Endothelial cell of umbilical vein (primary cell): Measurements from ENCODE around the gene BAD. TPM values are rescaled to one million over a fixed set of nuclear protein-coding genes. Genes with fewer than 3 reads are reported as not detected.

Experiments used
- BruUV-seq: library from RNA; stranded (reverse); fragments of 400-500 nt; replicated peaks from 2 replicates; lab custom pipeline; 2021; lab: Mats Ljungman, UMichigan
- CTCF ChIA-PET: fragments of 300-600, 350-600 bp; sonication (Branson Sonifier 250); formaldehyde crosslinking; loops from one replicate; lab custom pipeline; 2021; ENCODE audit warnings: antibody characterized with exemption, inconsistent platforms; lab: Charles Lee
- POLR2A ChIA-PET: fragments of 300-600, 350-600 bp; sonication (Branson Sonifier 250); formaldehyde crosslinking; loops from one replicate; lab custom pipeline; 2021; ENCODE audit warnings: antibody characterized with exemption, inconsistent platforms; lab: Charles Lee
- DNase-seq: peaks from one replicate; pipeline ENCODE4 v3.0.0-alpha.2; 2011; ENCODE audit warnings: low read depth, low spot score
- FAIRE-seq: peaks from 2 replicates; lab custom pipeline; 2011; peaks lifted over from hg19 to GRCh38; lab: Jason Lieb, UNC
- H2AFZ ChIP-seq: 2 replicates; pipeline ENCODE4 v1.6.0; 2012; ENCODE audit warnings: low read depth, low read length, control low read depth, inconsistent platforms
- H3K27ac ChIP-seq: 2 replicates; pipeline ENCODE4 v1.5.1; 2011; ENCODE audit warnings: low read depth, mild to moderate bottlenecking, control low read depth, low read length, moderate library complexity; ENCODE audit not compliant: insufficient read depth
- H3K27me3 ChIP-seq, 2 experiments: 2 replicates each; pipeline versions ENCODE4 v1.6.0 to v1.6.1; 2011; ENCODE audit warnings: low read length in 2 of 2, mixed read lengths in 1 of 2; ENCODE audit not compliant: control insufficient read depth in 2 of 2, insufficient read depth in 2 of 2
- H3K36me3 ChIP-seq, 2 experiments: 2 replicates in 1 of 2; 3 replicates in 1 of 2; pipeline ENCODE4 v1.5.1; 2011; ENCODE audit warnings: low read length in 2 of 2, mild to moderate bottlenecking in 1 of 2, moderate library complexity in 1 of 2; ENCODE audit not compliant: control insufficient read depth in 2 of 2, insufficient read depth in 2 of 2; ENCODE audit errors: extremely low read depth in 1 of 2
- H3K4me1 ChIP-seq: 3 replicates; pipeline ENCODE4 v1.5.1; 2011; ENCODE audit warnings: mild to moderate bottlenecking, low read length; ENCODE audit not compliant: control insufficient read depth, insufficient read depth; ENCODE audit errors: extremely low read depth
- H3K4me2 ChIP-seq: 2 replicates; pipeline ENCODE4 v1.6.1; 2011; ENCODE audit warnings: low read length, control low read depth, mixed read lengths; ENCODE audit not compliant: insufficient read depth
- H3K4me3 ChIP-seq, 3 experiments: fragments of 200-600 bp in 1 of 3; sonication (generic), shearing (Covaris generic) in 1 of 3; replicated peaks in 1 of 3; 2 replicates each; pipeline ENCODE4 v1.5.1; 2011 to 2016; ENCODE audit warnings: control low read depth in 3 of 3, low read length in 3 of 3, mild to moderate bottlenecking in 2 of 3, inconsistent platforms in 1 of 3, low read depth in 1 of 3, moderate library complexity in 1 of 3; ENCODE audit not compliant: insufficient read depth in 1 of 3
- H3K79me2 ChIP-seq: 2 replicates; pipeline ENCODE4 v1.6.0; 2012; ENCODE audit warnings: low read length, inconsistent platforms; ENCODE audit not compliant: control insufficient read depth, insufficient read depth
- H3K9ac ChIP-seq: replicated peaks from 2 replicates; pipeline ENCODE3; 2011; ENCODE audit warnings: low read length, control low read depth; ENCODE audit not compliant: insufficient read depth; ENCODE audit errors: extremely low read depth
- H3K9me1 ChIP-seq: replicated peaks from 3 replicates; pipeline ENCODE4 v1.6.0; 2011; ENCODE audit warnings: mild to moderate bottlenecking, low read length; ENCODE audit not compliant: control insufficient read depth, insufficient read depth; ENCODE audit errors: extremely low read depth
- H3K9me3 ChIP-seq: replicated peaks from 2 replicates; pipeline ENCODE4 v1.5.1; 2012; ENCODE audit warnings: low read length, inconsistent platforms; ENCODE audit not compliant: control insufficient read depth, insufficient read depth
- H4K20me1 ChIP-seq: replicated peaks from 2 replicates; pipeline ENCODE3; 2011; ENCODE audit warnings: mild to moderate bottlenecking, low read length; ENCODE audit not compliant: control insufficient read depth, insufficient read depth; ENCODE audit errors: extremely low read depth
- EZH2 ChIP-seq: IDR thresholded peaks from 2 replicates; pipeline ENCODE4 v1.6.1; 2012; ENCODE audit warnings: borderline replicate concordance, low read depth, mild to moderate bottlenecking, moderate library complexity, low read length, inconsistent platforms; ENCODE audit not compliant: severe bottlenecking
- FOS ChIP-seq: IDR thresholded peaks from 2 replicates; pipeline ENCODE4 v1.6.1; 2011; ENCODE audit warnings: mild to moderate bottlenecking, low read length, moderate library complexity, borderline replicate concordance; ENCODE audit not compliant: insufficient read depth
- GATA2 ChIP-seq: IDR thresholded peaks from 2 replicates; pipeline ENCODE4 v1.7.0; 2011; ENCODE audit warnings: low read depth, mild to moderate bottlenecking, moderate library complexity, mixed read lengths, low read length; ENCODE audit not compliant: insufficient read length, insufficient read depth
- JUN ChIP-seq: IDR thresholded peaks from 2 replicates; pipeline ENCODE4 v1.6.1; 2011; ENCODE audit warnings: borderline replicate concordance, low read depth; ENCODE audit not compliant: insufficient read length, insufficient read depth
- MYC ChIP-seq: IDR thresholded peaks from one replicate; pipeline ENCODE4 v1.6.1; 2011; ENCODE audit warnings: mild to moderate bottlenecking, low read depth, low read length
- POLR2A ChIP-seq: IDR thresholded peaks from 2 replicates; pipeline ENCODE4 v1.6.1; 2012; ENCODE audit warnings: low read depth, mild to moderate bottlenecking, control low read depth, low read length
- POLR2AphosphoS5 ChIP-seq: IDR thresholded peaks from 2 replicates; pipeline ENCODE4 v1.6.1; 2012; ENCODE audit warnings: low read depth, mild to moderate bottlenecking, control low read depth, low read length, moderate library complexity; ENCODE audit not compliant: insufficient read depth
- dilution Hi-C: fragments of 300-500 bp; cut with MboI; formaldehyde crosslinking; loops from one replicate; pipeline ENCODE4 v1.15.0; 2019; ENCODE audit warnings: low sequenced_read_pairs; ENCODE audit not compliant: extremely low pct_ligation_motif_present
- intact Hi-C: fragments of 100-400 bp; cut with micrococcal nuclease; formaldehyde crosslinking; loops from one replicate; pipeline ENCODE4 v1.10.0; 2022
- polyA plus RNA-seq, 4 experiments: library from polyadenylated mRNA; depleted of rRNA in 3 of 4; stranded (reverse) in 3 of 4; unstranded in 1 of 4; fragments of >200 nt; gene quantifications; 2 replicates each; pipeline versions ENCODE4 v1.2.1 to v1.2.3, GENCODE V29; 2011 to 2012; ENCODE audit warnings: missing spikeins in 1 of 4
- total RNA-seq: library from RNA; stranded (reverse); gene quantifications from 2 replicates; pipeline ENCODE4 v1.2.3, GENCODE V29; 2021
- TF ChIP-seq, protein P1 (sequence below), 2 donors: IDR thresholded peaks; 1 replicate in 1 of 2; 2 replicates in 1 of 2; pipeline ENCODE4 v1.5.1; 2011; ENCODE audit warnings: low read length in 2 of 2, mild to moderate bottlenecking in 2 of 2, moderate library complexity in 2 of 2, control low read depth in 1 of 2, inconsistent platforms in 1 of 2, low read depth in 1 of 2; ENCODE audit not compliant: insufficient read depth in 1 of 2; ENCODE audit errors: extremely low read depth in 1 of 2
- TF ChIP-seq, protein P2 (sequence below): IDR thresholded peaks from 2 replicates; pipeline ENCODE4 v1.6.1; 2011; ENCODE audit not compliant: insufficient read depth, insufficient read length

BAD gene
- total and polyA plus RNA-seq, 2 donors (not counting 3 experiments of a cell fraction or from before 2014, with no cell fraction given), result 65.3 to 88.0 TPM

GRCh38 chr11:64260147-64260708 is 24.2 kb downstream of the BAD start:
- ChIA-PET POLR2A (interaction anchor here (0.6 kb wide), 1 partner anchor 1616 kb away, joined by 3 read pairs; no protein-coding TSS in a partner anchor), CTCF (interaction anchor here (0.6 to 0.8 kb wide), 3 partner anchors 8 to 56 kb away, joined by 4 read pairs; partner anchors contain the start of gene CATSPERZ)
- Histone ChIP-seq H3K36me3 (peaks cover 18 to 40% of the 10 kb centered on the region in 2 experiments), H3K79me2 (no peaks in the 10 kb centered on the region), H3K27me3 (no peaks in the 10 kb centered on the region), H2AFZ (no peak overlapping the region), H4K20me1 (no peaks in the 10 kb centered on the region), H3K4me1 (peaks cover 15% of the 10 kb centered on the region), H3K9me1 (no peaks in the 10 kb centered on the region), H3K4me2 (no peak overlapping the region), H3K4me3 (no peak overlapping the region), H3K27ac (no peak overlapping the region), H3K9me3 (no peaks in the 10 kb centered on the region), H3K9ac (no peak overlapping the region)
- intact Hi-C loops (no loop called here), dilution Hi-C loops (no loop called here)
- no peak for FAIRE-seq
- TF ChIP-seq GATA2 (no peak), POLR2A (no peak), MYC (no peak), EZH2 (no peak), POLR2AphosphoS5 (no peak), JUN (no peak), FOS (no peak)
- TF ChIP-seq, protein P1, sequence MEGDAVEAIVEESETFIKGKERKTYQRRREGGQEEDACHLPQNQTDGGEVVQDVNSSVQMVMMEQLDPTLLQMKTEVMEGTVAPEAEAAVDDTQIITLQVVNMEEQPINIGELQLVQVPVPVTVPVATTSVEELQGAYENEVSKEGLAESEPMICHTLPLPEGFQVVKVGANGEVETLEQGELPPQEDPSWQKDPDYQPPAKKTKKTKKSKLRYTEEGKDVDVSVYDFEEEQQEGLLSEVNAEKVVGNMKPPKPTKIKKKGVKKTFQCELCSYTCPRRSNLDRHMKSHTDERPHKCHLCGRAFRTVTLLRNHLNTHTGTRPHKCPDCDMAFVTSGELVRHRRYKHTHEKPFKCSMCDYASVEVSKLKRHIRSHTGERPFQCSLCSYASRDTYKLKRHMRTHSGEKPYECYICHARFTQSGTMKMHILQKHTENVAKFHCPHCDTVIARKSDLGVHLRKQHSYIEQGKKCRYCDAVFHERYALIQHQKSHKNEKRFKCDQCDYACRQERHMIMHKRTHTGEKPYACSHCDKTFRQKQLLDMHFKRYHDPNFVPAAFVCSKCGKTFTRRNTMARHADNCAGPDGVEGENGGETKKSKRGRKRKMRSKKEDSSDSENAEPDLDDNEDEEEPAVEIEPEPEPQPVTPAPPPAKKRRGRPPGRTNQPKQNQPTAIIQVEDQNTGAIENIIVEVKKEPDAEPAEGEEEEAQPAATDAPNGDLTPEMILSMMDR (IDR thresholded peaks at IDR 0.05; ENCODE audit: extremely low read depth in 1 of 2, insufficient read depth in 1 of 2, low read depth in 1 of 2, low read length in 2 of 2), result no peak
- TF ChIP-seq, protein P2, sequence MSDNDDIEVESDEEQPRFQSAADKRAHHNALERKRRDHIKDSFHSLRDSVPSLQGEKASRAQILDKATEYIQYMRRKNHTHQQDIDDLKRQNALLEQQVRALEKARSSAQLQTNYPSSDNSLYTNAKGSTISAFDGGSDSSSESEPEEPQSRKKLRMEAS, result no peak
- BruUV-seq, result no TSS peak
- no peak for DNase-seq
